Measurements from ENCODE around the gene CD53. TPM values are rescaled to one million over a fixed set of nuclear protein-coding genes. Genes with fewer than 3 reads are reported as not detected.

The CD53 gene
- total RNA-seq, 4 donors from 2014 or later: 2.2 to 7.5 (median 6.0) TPM

- intact Hi-C loops (cut with DNase I; ENCODE audit: low total_unique reads): no loop called here
- in situ Hi-C loops (cut with MboI; ENCODE audit: low sequenced_read_pairs in 4 of 4): no loop called here
These were observed 21.1 kb downstream of the CD53 start for GRCh38 chr1:110893908-110894490.

GRCh38 chr1:110896090-110896489, 23.1 kb downstream of the CD53 start:
- Histone ChIP-seq H3K4me3 (no peak overlapping the region), H3K36me3 (no peaks in the 10 kb centered on the region), H3K4me1 (no peaks in the 10 kb centered on the region), H3K27me3 (no peaks in the 10 kb centered on the region), H3K9me3 (no peaks in the 10 kb centered on the region), H3K27ac (no peak overlapping the region)
- in situ Hi-C loops (cut with MboI; ENCODE audit: low sequenced_read_pairs in 4 of 4) (no loop called here), intact Hi-C loops (cut with DNase I; ENCODE audit: low total_unique reads) (no loop called here)
- ATAC-seq (no peak), DNase-seq (no peak)
- TF ChIP-seq CTCF (IDR thresholded peaks at IDR 0.05 in 4 of 5, conservative IDR thresholded peaks at IDR 0.05 in 1 of 5): no peak
- TF ChIP-seq POLR2A (IDR thresholded peaks at IDR 0.05): no peak

More at GRCh38 chr1:110893908-110894490, 21.1 kb downstream of the CD53 start:
- no peaks in the 10 kb centered on the region for H3K4me1 ChIP-seq
- ATAC-seq (no peak), DNase-seq (no peak)
- no peak overlapping the region for H3K4me3 ChIP-seq
- H3K36me3 ChIP-seq: no peaks in the 10 kb centered on the region
- H3K27me3 ChIP-seq: no peaks in the 10 kb centered on the region
- H3K27ac ChIP-seq: no peak overlapping the region
- no peaks in the 10 kb centered on the region for H3K9me3 ChIP-seq
- TF ChIP-seq POLR2A (IDR thresholded peaks at IDR 0.05) (no peak), CTCF (IDR thresholded peaks at IDR 0.05 in 4 of 5, conservative IDR thresholded peaks at IDR 0.05 in 1 of 5) (no peak)

GRCh38 chr1:110897681-110898080, 24.7 kb downstream of the CD53 start:
- Histone ChIP-seq H3K27ac (no peak overlapping the region), H3K4me3 (no peak overlapping the region), H3K9me3 (no peaks in the 10 kb centered on the region), H3K4me1 (no peaks in the 10 kb centered on the region), H3K27me3 (no peaks in the 10 kb centered on the region), H3K36me3 (no peaks in the 10 kb centered on the region)
- ATAC-seq: no peak
- in situ Hi-C loops (cut with MboI; ENCODE audit: low sequenced_read_pairs in 4 of 4) (no loop called here), intact Hi-C loops (cut with DNase I; ENCODE audit: low total_unique reads) (no loop called here)
- TF ChIP-seq POLR2A (IDR thresholded peaks at IDR 0.05) (no peak), CTCF (IDR thresholded peaks at IDR 0.05 in 4 of 5, conservative IDR thresholded peaks at IDR 0.05 in 1 of 5) (no peak)
- no peak for DNase-seq

- DNase-seq: no peak
- Histone ChIP-seq H3K36me3 (no peaks in the 10 kb centered on the region), H3K4me3 (no peak overlapping the region), H3K9me3 (no peaks in the 10 kb centered on the region), H3K4me1 (no peaks in the 10 kb centered on the region), H3K27ac (no peak overlapping the region), H3K27me3 (no peaks in the 10 kb centered on the region)
- in situ Hi-C loops (cut with MboI; ENCODE audit: low sequenced_read_pairs in 4 of 4): no loop called here
- ATAC-seq: no peak
- TF ChIP-seq CTCF (IDR thresholded peaks at IDR 0.05 in 4 of 5, conservative IDR thresholded peaks at IDR 0.05 in 1 of 5) (no peak), POLR2A (IDR thresholded peaks at IDR 0.05) (no peak)
- intact Hi-C loops (cut with DNase I; ENCODE audit: low total_unique reads): no loop called here
These were observed 25.9 kb downstream of the CD53 start for GRCh38 chr1:110898734-110899457.

All from gastrocnemius medialis (tissue), 4 donors.